ENCODE results near the gene VTI1A. TPM values are rescaled to one million over a fixed set of nuclear protein-coding genes. Genes with fewer than 3 reads are reported as not detected.

Gene VTI1A
- total and polyA plus RNA-seq, 8 donors, result 7.3 to 20.2 (median 11.6) TPM

DNA sequence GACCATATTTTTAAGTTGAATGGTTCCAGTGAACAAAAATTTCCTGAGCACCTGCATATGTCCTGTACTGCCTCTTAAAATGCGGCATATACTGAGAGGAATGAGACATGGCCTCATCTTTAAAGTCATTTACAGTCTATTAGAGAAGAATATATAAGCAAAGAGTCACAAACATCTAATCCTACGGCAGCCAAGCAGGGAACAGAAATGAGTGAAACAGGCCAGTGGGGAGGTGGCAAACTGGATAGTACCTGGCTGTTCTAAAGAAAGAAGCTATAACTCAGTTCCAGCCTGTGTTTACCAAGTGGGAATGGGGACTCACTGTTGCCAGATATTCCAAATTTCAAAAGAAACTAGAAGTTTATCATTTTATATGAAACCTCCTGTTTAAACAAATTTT, 211.4 kb downstream of the VTI1A start:
- 95 to 100% methylated on average over 2 of the region's 2 CpGs for WGBS, 2 donors
- FAIRE-seq (no peak), ATAC-seq (no peak), DNase-seq (no peak)
- H3K27me3 ChIP-seq, result no peaks in the 10 kb centered on the region
- no peak for TF ChIP-seq CTCF (IDR thresholded peaks at IDR 0.05)
- no peak overlapping the region for H3K4me3 ChIP-seq
- H3K4me1 ChIP-seq, result peaks cover 0 to 6% (median 0%) of the 10 kb centered on the region in 3 donors
- intact Hi-C loops (cut with DNase I), result no loop called here
- no peaks in the 10 kb centered on the region for H3K9me3 ChIP-seq
- no peaks in the 10 kb centered on the region for H3K36me3 ChIP-seq
- H3K27ac ChIP-seq, result no peak overlapping the region

GRCh38 chr10:112658900-112659638, 212.1 kb downstream of the VTI1A start:
- ATAC-seq, result peak in 2 of 4 donors; percentile 29 to 56
- peaks cover 0 to 6% (median 0%) of the 10 kb centered on the region in 3 donors for H3K4me1 ChIP-seq
- intact Hi-C loops (cut with DNase I), result no loop called here
- no peak overlapping the region for H3K27ac ChIP-seq
- no peaks in the 10 kb centered on the region for H3K27me3 ChIP-seq
- WGBS, 2 donors, result 54 to 58% methylated on average over 6 of the region's 6 CpGs
- no peak for DNase-seq
- no peak for FAIRE-seq
- H3K9me3 ChIP-seq, result no peaks in the 10 kb centered on the region
- H3K4me3 ChIP-seq, result no peak overlapping the region
- TF ChIP-seq CTCF (IDR thresholded peaks at IDR 0.05), result no peak
- no peaks in the 10 kb centered on the region for H3K36me3 ChIP-seq

DNA sequence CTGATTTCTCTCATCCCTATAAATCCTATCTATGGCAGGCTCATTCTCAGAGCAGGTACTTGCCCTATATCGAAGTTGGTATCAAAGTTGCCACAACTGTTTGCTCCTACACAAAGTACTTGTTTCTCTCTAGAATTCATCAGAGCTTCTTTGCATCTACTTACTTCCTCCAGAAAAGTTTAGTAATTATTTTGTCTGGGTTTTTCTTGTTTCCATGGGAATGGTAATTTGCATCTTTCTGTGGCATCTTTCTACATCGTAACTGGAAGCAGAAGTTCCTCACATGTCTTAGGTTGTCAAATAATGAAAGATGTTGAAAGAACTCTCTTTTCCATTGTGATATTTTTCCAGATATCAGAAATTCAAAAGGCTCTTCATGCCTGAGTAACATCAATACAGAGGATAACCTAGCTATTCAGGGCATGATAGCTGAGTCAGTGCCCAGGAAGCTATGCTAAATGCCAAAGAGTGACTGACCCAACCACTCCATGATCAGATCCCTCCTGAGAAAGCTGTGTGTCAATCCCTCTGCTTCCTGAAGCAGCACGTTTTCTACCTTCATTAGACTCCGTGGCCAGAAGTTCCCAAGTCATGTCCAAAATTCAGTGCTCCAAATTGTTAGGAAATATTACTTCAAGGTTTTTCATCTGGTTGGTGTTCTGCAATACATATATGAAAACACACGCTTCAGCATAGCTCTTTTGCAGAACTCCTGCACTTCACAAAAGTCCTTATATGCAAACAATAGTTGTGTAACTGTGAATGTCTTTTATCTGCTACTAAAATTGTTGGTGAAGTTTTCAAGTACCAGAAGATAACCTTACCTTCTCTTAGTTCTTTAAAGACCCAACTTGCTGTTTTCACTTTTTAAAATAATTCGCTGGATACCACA, 216.5 kb downstream of the VTI1A start:
- 93 to 97% methylated on average over 6 of the region's 6 CpGs for WGBS, 2 donors
- no peak for DNase-seq
- Histone ChIP-seq H3K27me3 (no peaks in the 10 kb centered on the region), H3K9me3 (no peaks in the 10 kb centered on the region), H3K4me1 (no peaks in the 10 kb centered on the region), H3K36me3 (no peaks in the 10 kb centered on the region), H3K27ac (no peak overlapping the region), H3K4me3 (no peak overlapping the region)
- FAIRE-seq, result no peak
- intact Hi-C loops (cut with DNase I), result no loop called here
- no peak for ATAC-seq
- TF ChIP-seq CTCF (IDR thresholded peaks at IDR 0.05), result no peak

DNA sequence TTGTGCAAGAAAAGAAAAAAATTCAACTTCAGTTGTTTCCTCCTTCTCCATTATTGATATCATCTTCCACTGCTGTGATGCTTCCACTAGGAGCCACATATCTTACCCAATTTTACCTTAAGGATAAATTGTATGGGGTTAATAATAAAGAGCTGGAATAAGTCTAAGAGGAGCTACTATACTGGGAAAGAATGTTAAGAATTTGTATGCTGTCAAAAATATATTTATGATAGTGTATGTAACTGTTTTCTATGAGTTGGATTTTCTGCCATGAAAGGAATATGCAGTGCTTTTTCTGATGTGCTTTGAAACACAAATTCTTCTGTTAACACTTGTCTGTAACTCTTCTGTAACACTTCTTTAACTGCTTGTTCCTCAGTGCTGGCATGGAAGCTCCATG, 219.1 kb downstream of the VTI1A start:
- Histone ChIP-seq H3K36me3 (no peaks in the 10 kb centered on the region), H3K27ac (no peak overlapping the region), H3K4me1 (no peaks in the 10 kb centered on the region), H3K9me3 (no peaks in the 10 kb centered on the region), H3K4me3 (no peak overlapping the region), H3K27me3 (no peaks in the 10 kb centered on the region)
- DNase-seq (no peak), ATAC-seq (no peak), FAIRE-seq (no peak)
- TF ChIP-seq CTCF (IDR thresholded peaks at IDR 0.05), result no peak
- intact Hi-C loops (cut with DNase I), result no loop called here

Measured in pancreas (tissue), 10 donors.